Stimulated activated CD8-positive, alpha-beta memory T cell treated with anti-CD3 and anti-CD28 coated beads, Interleukin-4, amount 100 ng/mL, for 1 hour (primary cell): ENCODE measurements around the gene CAMTA1.

ENCODE experiments used
- DNase-seq, 2 donors: peaks; one replicate each; pipeline ENCODE4 v3.0.0-alpha.2; 2020; ENCODE audit warnings: low read depth in 2 of 2, low spot score in 1 of 2

CAMTA1 gene

GRCh38 chr1:7504438-7504720 lies 719.1 kb downstream of the CAMTA1 start:
- DNase-seq, result no peak

GRCh38 chr1:7505094-7505770 lies 720.0 kb downstream of the CAMTA1 start:
- DNase-seq, result no peak

GRCh38 chr1:7505771-7506453 lies 720.7 kb downstream of the CAMTA1 start:
- no peak for DNase-seq

GRCh38 chr1:7506454-7507284 lies 721.4 kb downstream of the CAMTA1 start:
- no peak for DNase-seq

- DNase-seq, result no peak
Measured at GRCh38 chr1:7507285-7508019, 722.2 kb downstream of the CAMTA1 start.

- DNase-seq, result no peak
Measured at GRCh38 chr1:7508052-7508933, 723.0 kb downstream of the CAMTA1 start.

- no peak for DNase-seq
Measured at GRCh38 chr1:7508934-7509519, 723.8 kb downstream of the CAMTA1 start.

GRCh38 chr1:7509598-7509997 lies 724.3 kb downstream of the CAMTA1 start:
- DNase-seq, result no peak

GRCh38 chr1:7510389-7510931 lies 725.2 kb downstream of the CAMTA1 start:
- no peak for DNase-seq

- DNase-seq, result no peak
Measured at GRCh38 chr1:7511381-7511780, 726.1 kb downstream of the CAMTA1 start.

GRCh38 chr1:7513081-7513480 lies 727.8 kb downstream of the CAMTA1 start:
- DNase-seq, result no peak

GRCh38 chr1:7515175-7515574 lies 729.9 kb downstream of the CAMTA1 start:
- DNase-seq, result no peak

GRCh38 chr1:7515904-7516303 lies 730.6 kb downstream of the CAMTA1 start:
- no peak for DNase-seq

- no peak for DNase-seq
Measured at GRCh38 chr1:7516341-7516740, 731.1 kb downstream of the CAMTA1 start.

- DNase-seq, result no peak
Measured at GRCh38 chr1:7516929-7517328, 731.7 kb downstream of the CAMTA1 start.

- no peak for DNase-seq
Measured at GRCh38 chr1:7517611-7518330, 732.5 kb downstream of the CAMTA1 start.

GRCh38 chr1:7518411-7518810 lies 733.2 kb downstream of the CAMTA1 start:
- no peak for DNase-seq

GRCh38 chr1:7519181-7519860 lies 734.1 kb downstream of the CAMTA1 start:
- no peak for DNase-seq
